Small intestine (tissue), 7 donors: ENCODE measurements around the gene PDE11A. TPM values are rescaled to one million over a fixed set of nuclear protein-coding genes. Genes with fewer than 3 reads are reported as not detected.
"Not testable (repeated sequence)": the region's sequence is repeated elsewhere in the genome, so short reads cannot be mapped to it uniquely, and the experiment has no call there.

Experiments used
- DNase-seq, 2 donors: peaks; one replicate each; pipeline versions ENCODE4 v3.0.0 to v3.0.0-alpha.2; 2013
- FAIRE-seq: peaks from 2 replicates; lab custom pipeline; 2012; peaks lifted over from hg19 to GRCh38; lab: Jason Lieb, UNC
- H3K27ac ChIP-seq, 3 donors: one replicate each; pipeline ENCODE4 v1.5.1; 2013; ENCODE audit warnings: low read length in 2 of 3, mild to moderate bottlenecking in 2 of 3, control low read depth in 1 of 3, inconsistent platforms in 1 of 3, low read depth in 1 of 3, moderate library complexity in 1 of 3
- H3K27me3 ChIP-seq, 3 donors: one replicate each; pipeline ENCODE4 v1.6.1; 2013; ENCODE audit warnings: low read length in 3 of 3, inconsistent platforms in 1 of 3; ENCODE audit not compliant: control insufficient read depth in 3 of 3, insufficient read depth in 3 of 3
- H3K36me3 ChIP-seq, 3 donors: one replicate each; pipeline ENCODE4 v1.6.1; 2013; ENCODE audit warnings: low read length in 3 of 3, inconsistent platforms in 1 of 3, low read depth in 1 of 3, mild to moderate bottlenecking in 1 of 3, moderate library complexity in 1 of 3; ENCODE audit not compliant: control insufficient read depth in 3 of 3, insufficient read depth in 2 of 3
- H3K4me1 ChIP-seq, 3 donors: one replicate each; pipeline ENCODE4 v1.6.1; 2013; ENCODE audit warnings: low read length in 2 of 3, inconsistent platforms in 1 of 3, low read depth in 1 of 3, mild to moderate bottlenecking in 1 of 3, moderate library complexity in 1 of 3; ENCODE audit not compliant: control insufficient read depth in 3 of 3, insufficient read depth in 2 of 3
- H3K4me3 ChIP-seq, 3 donors: one replicate each; pipeline ENCODE4 v1.5.1; 2013; ENCODE audit warnings: low read length in 3 of 3, control low read depth in 1 of 3, inconsistent platforms in 1 of 3, low read depth in 1 of 3, mild to moderate bottlenecking in 1 of 3, moderate library complexity in 1 of 3
- H3K9me3 ChIP-seq, 2 donors: one replicate each; pipeline ENCODE4 v1.6.1; 2013; ENCODE audit warnings: low read depth in 1 of 2, low read length in 1 of 2; ENCODE audit not compliant: control insufficient read depth in 2 of 2, insufficient read depth in 1 of 2
- WGBS, 3 donors: extraction: QIAGEN DNeasy Blood & Tissue Kit; methylation state at CpG; one replicate each; pipeline ENCODE4 v1.1.7; 2013; 5-methylcytosine and 5-hydroxymethylcytosine counted together
- polyA plus RNA-seq, 4 donors: library from polyadenylated mRNA; stranded (reverse) in 3 of 4; unstranded in 1 of 4; fragments of 200-250 nt in 3 of 4; fragments of 120-200 nt in 1 of 4; gene quantifications; one replicate each; pipeline versions ENCODE4 v1.2.1 to v1.2.3, GENCODE V29; 2013
- donor health status: healthy with polysubstance abuse.
- donor health status: control.
- donor health status: control.
- donor health status: Bipolar disorder and iron deficiency.
- donor health status: healthy.

Gene PDE11A
- polyA plus RNA-seq, 4 donors = 0.27 to 3.8 (median 0.84) TPM

DNA sequence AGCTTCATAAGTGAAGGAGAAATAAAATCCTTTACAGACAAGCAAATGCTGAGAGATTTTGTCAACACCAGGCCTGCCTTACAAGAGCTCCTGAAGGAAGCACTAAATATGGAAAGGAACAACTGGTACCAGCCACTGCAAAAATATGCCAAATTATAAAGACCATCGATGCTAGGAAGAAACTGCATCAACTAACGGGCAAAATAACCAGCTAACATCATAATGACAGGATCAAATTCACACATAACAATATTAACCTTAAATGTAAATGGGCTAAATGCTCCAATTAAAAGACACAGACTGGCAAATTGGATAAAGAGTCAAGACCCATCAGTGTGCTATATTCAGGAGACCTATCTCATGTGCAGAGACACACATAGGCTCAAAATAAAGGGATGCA lies 21.3 kb downstream of the PDE11A start:
- not testable (repeated sequence) for H3K27me3 ChIP-seq, H3K36me3 ChIP-seq, H3K4me1 ChIP-seq, FAIRE-seq, H3K4me3 ChIP-seq, DNase-seq, H3K27ac ChIP-seq, H3K9me3 ChIP-seq
- WGBS, 3 donors = 65 to 100% (median 86%) methylated on average over 1 to 2 of the region's 2 CpGs

- Histone ChIP-seq H3K36me3 (no peaks in the 10 kb centered on the region), H3K27ac (no peak overlapping the region), H3K4me1 (no peaks in the 10 kb centered on the region), H3K27me3 (no peaks in the 10 kb centered on the region), H3K9me3 (no peaks in the 10 kb centered on the region), H3K4me3 (no peak overlapping the region)
- 86 to 94% (median 91%) methylated on average over 2 of the region's 2 CpGs for WGBS, 3 donors
- DNase-seq (no peak), FAIRE-seq (no peak)
Measured at GRCh38 chr2:178047391-178047790, 25.2 kb downstream of the PDE11A start.

DNA sequence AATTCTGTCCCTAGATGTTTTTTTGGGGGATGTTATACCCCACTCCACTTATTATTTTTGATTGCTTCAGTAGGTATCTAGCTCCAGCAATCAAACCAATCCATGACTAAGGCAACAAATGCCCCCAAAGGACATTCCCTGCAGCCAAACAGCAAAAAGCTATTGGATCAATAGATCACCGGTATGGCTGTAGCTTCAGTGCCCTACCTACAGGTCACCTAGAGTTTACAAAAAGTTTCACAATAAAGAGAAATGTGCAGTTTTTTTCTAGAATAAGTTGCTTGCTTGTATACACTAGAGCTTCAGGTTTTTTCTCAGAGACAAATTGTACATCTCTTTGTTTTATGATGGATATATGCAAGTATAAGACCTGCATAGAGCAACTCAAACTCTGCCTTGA lies 27.7 kb downstream of the PDE11A start:
- H3K27ac ChIP-seq = no peak overlapping the region

GRCh38 chr2:178043266-178043665 lies 29.3 kb downstream of the PDE11A start:
- FAIRE-seq (no peak), DNase-seq (no peak)
- H3K36me3 ChIP-seq = no peaks in the 10 kb centered on the region
- no peak overlapping the region for H3K4me3 ChIP-seq
- H3K4me1 ChIP-seq = no peaks in the 10 kb centered on the region
- no peak overlapping the region for H3K27ac ChIP-seq
- 88 to 96% (median 89%) methylated on average over 1 of the region's 1 CpG for WGBS, 3 donors
- no peaks in the 10 kb centered on the region for H3K9me3 ChIP-seq
- H3K27me3 ChIP-seq = no peaks in the 10 kb centered on the region

More for the DNA sequence above, 27.7 kb downstream of the PDE11A start:
- Histone ChIP-seq H3K4me3 (no peak overlapping the region), H3K9me3 (no peaks in the 10 kb centered on the region), H3K27me3 (no peaks in the 10 kb centered on the region), H3K4me1 (no peaks in the 10 kb centered on the region), H3K36me3 (no peaks in the 10 kb centered on the region)
- WGBS, 3 donors = 81 to 87% (median 85%) methylated on average over 1 of the region's 1 CpG
- no peak for DNase-seq
- no peak for FAIRE-seq

DNA sequence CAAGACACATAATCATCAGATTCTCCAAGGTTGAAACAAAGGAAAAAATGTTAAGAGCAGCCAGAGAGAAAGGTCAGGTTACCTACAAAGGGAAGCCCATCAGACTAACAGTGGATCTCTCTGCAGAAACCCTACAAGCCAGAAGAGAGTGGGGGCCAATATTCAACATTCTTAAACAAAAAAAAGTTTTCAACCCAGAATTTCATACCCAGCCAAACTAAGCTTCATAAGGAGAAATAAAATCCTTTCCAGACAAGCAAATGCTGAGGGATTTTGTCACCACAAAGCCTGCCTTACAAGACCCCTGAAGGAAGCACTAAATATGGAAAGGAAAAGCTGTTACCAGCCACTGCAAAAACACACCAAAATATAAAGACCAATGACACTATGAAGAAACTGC lies 39.0 kb downstream of the PDE11A start:
- H3K27ac ChIP-seq, H3K4me1 ChIP-seq, H3K4me3 ChIP-seq, H3K27me3 ChIP-seq, DNase-seq, FAIRE-seq, H3K9me3 ChIP-seq, H3K36me3 ChIP-seq: not testable (repeated sequence)

- WGBS, 3 donors = 67 to 74% (median 71%) methylated on average over 1 of the region's 1 CpG
- H3K36me3 ChIP-seq = no peaks in the 10 kb centered on the region
- H3K27ac ChIP-seq = no peak overlapping the region
- H3K4me1 ChIP-seq = no peaks in the 10 kb centered on the region
- DNase-seq (no peak), FAIRE-seq (no peak)
- H3K27me3 ChIP-seq = no peaks in the 10 kb centered on the region
- H3K9me3 ChIP-seq = no peaks in the 10 kb centered on the region
- no peak overlapping the region for H3K4me3 ChIP-seq
Measured at GRCh38 chr2:178029342-178029741, 43.2 kb downstream of the PDE11A start.

DNA sequence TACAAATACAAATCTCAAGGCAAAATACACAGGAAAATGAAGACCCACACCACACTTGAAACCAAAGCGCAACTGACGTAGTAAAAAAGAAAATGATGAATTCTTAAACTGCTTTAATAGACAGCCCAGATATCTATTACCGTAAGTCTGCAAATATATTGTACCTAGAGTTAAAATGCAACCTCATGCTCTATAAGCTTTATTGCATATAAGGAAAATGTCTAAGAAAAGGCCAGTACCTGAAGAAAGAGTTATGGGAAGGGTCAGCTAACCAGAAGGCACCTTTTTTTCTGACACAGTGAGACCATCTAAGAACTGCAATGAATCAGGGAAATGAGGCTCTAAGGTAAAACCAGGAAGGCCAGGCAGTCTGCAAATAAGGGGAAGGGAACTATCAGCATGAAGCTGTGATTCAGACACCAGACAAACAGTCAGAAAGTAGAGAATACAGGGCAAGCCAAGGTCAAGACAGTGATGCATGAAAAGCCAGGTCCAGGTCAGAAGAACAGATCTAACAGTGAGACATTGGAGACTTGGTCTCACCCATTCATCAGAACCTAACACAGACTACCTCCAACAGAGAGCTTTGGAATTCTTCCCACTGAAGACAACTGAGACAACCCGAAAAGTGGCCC lies 46.9 kb downstream of the PDE11A start:
- H3K27ac ChIP-seq = no peak overlapping the region
- no peak for DNase-seq
- FAIRE-seq = no peak
- WGBS, 3 donors = 91 to 94% (median 93%) methylated on average over 4 of the region's 4 CpGs
- no peaks in the 10 kb centered on the region for H3K36me3 ChIP-seq
- no peak overlapping the region for H3K4me3 ChIP-seq
- no peaks in the 10 kb centered on the region for H3K4me1 ChIP-seq
- no peaks in the 10 kb centered on the region for H3K9me3 ChIP-seq
- H3K27me3 ChIP-seq = no peaks in the 10 kb centered on the region

DNA sequence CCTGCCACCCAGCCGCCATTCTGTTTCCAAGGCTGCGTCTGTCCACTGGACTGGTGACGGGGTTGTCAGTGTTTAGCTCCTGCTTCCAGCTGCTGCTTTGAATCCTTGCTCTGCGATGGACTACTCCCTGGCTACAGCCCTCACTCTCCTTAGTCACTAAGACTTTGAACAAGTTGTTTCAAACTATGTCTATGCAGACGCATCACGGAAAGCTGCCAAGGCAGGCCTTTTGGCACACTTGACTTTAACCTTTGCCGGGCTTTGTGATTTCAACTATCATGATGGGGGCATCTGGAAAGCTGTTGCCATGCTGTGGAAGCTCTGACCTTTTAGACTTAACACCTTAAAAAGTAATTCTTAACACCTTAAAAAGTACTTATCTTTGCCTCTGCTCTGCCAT lies 54.4 kb downstream of the PDE11A start:
- no peaks in the 10 kb centered on the region for H3K4me1 ChIP-seq
- no peak overlapping the region for H3K4me3 ChIP-seq
- H3K27me3 ChIP-seq = no peaks in the 10 kb centered on the region
- WGBS, 3 donors = 72 to 88% (median 82%) methylated on average over 7 of the region's 7 CpGs
- no peak for FAIRE-seq
- no peak overlapping the region for H3K27ac ChIP-seq
- H3K36me3 ChIP-seq = no peaks in the 10 kb centered on the region
- DNase-seq = no peak
- H3K9me3 ChIP-seq = no peaks in the 10 kb centered on the region

- no peak for FAIRE-seq
- WGBS, 3 donors = 0% methylated on average over 1 of the region's 1 CpG
- Histone ChIP-seq H3K27ac (no peak overlapping the region), H3K27me3 (no peaks in the 10 kb centered on the region), H3K9me3 (no peaks in the 10 kb centered on the region), H3K4me1 (no peaks in the 10 kb centered on the region), H3K4me3 (no peak overlapping the region), H3K36me3 (no peaks in the 10 kb centered on the region)
- DNase-seq = no peak
Measured at GRCh38 chr2:178016612-178017011, 56.0 kb downstream of the PDE11A start.
